Stomach (tissue), 4 donors: ENCODE measurements around the gene TMTC2.

ENCODE experiments used
- CTCF ChIP-seq, 7 experiments: fragments of 450-650 bp in 4 of 7; fragments of 200-600 bp in 3 of 7; sonication (generic) in 3 of 7; IDR thresholded peaks; one replicate each; pipeline ENCODE4 v1.5.1; 2016 to 2019; ENCODE audit warnings: antibody characterized with exemption in 7 of 7, control low read depth in 2 of 7, mild to moderate bottlenecking in 1 of 7
- POLR2A ChIP-seq, 4 donors: fragments of 450-650 bp; IDR thresholded peaks; one replicate each; pipeline ENCODE4 v1.6.1; 2016; ENCODE audit warnings: antibody characterized with exemption in 4 of 4, control low read depth in 2 of 4, mild to moderate bottlenecking in 1 of 4, moderate library complexity in 1 of 4
- POLR2AphosphoS5 ChIP-seq, 3 donors: sonication (generic); formaldehyde crosslinking; IDR thresholded peaks; one replicate each; pipeline ENCODE4 v1.6.1; 2016; ENCODE audit warnings: antibody characterized with exemption in 3 of 3

- TF ChIP-seq CTCF (IDR thresholded peaks at IDR 0.05) (no peak), POLR2A (IDR thresholded peaks at IDR 0.05) (no peak), POLR2AphosphoS5 (IDR thresholded peaks at IDR 0.05) (no peak)
Observed at GRCh38 chr12:82757059-82757458, 70.4 kb downstream of the TMTC2 start.
